Neutrophil (primary cell): ENCODE measurements around the gene KNCN.

ENCODE experiments used
- H3K27ac ChIP-seq: fragments of 200-600 bp; sonication (generic); 2 replicates; pipeline ENCODE4 v1.5.1; 2016; ENCODE audit warnings: mild to moderate bottlenecking, moderate library complexity
- H3K27me3 ChIP-seq: fragments of 200-600 bp; sonication (generic); 2 replicates; pipeline ENCODE4 v1.6.0; 2016; ENCODE audit warnings: mild to moderate bottlenecking
- H3K36me3 ChIP-seq: fragments of 200-600 bp; sonication (generic); 2 replicates; pipeline ENCODE4 v1.5.1; 2017
- H3K4me1 ChIP-seq, 2 experiments: fragments of 200-600 bp in 1 of 2; sonication (generic) in 1 of 2; 1 replicate in 1 of 2; 2 replicates in 1 of 2; pipeline versions ENCODE4 v1.5.1 to v1.6.1; 2013 to 2016; ENCODE audit warnings: low read depth in 1 of 2, low read length in 1 of 2, mild to moderate bottlenecking in 1 of 2, moderate library complexity in 1 of 2; ENCODE audit not compliant: control insufficient read depth in 1 of 2, insufficient read depth in 1 of 2
- H3K4me3 ChIP-seq, 2 experiments: fragments of 200-600 bp in 1 of 2; sonication (generic) in 1 of 2; 1 replicate in 1 of 2; 2 replicates in 1 of 2; pipeline ENCODE4 v1.5.1; 2013 to 2016; ENCODE audit warnings: low read depth in 1 of 2, low read length in 1 of 2, mild to moderate bottlenecking in 1 of 2, moderate library complexity in 1 of 2
- H3K9me3 ChIP-seq: fragments of 200-600 bp; sonication (generic); 2 replicates; pipeline ENCODE4 v1.5.1; 2016
- CTCF ChIP-seq: fragments of 200-600 bp; sonication (generic); IDR thresholded peaks from 2 replicates; pipeline ENCODE4 v1.5.1; 2016; ENCODE audit warnings: antibody characterized with exemption

KNCN gene

GRCh38 chr1:46521414-46521813 lies 30.0 kb downstream of the KNCN start:
- Histone ChIP-seq H3K4me1 (no peaks in the 10 kb centered on the region), H3K27ac (no peak overlapping the region), H3K4me3 (no peak overlapping the region), H3K36me3 (no peaks in the 10 kb centered on the region), H3K9me3 (no peaks in the 10 kb centered on the region), H3K27me3 (peaks cover 90% of the 10 kb centered on the region)
- no peak for TF ChIP-seq CTCF

- TF ChIP-seq CTCF, result no peak
- Histone ChIP-seq H3K27me3 (peaks cover 90% of the 10 kb centered on the region), H3K36me3 (no peaks in the 10 kb centered on the region), H3K4me1 (no peaks in the 10 kb centered on the region), H3K9me3 (no peaks in the 10 kb centered on the region), H3K4me3 (no peak overlapping the region), H3K27ac (no peak overlapping the region)
Measured at GRCh38 chr1:46520063-46520911, 31.2 kb downstream of the KNCN start.

GRCh38 chr1:46519209-46519608 lies 32.2 kb downstream of the KNCN start:
- no peak for TF ChIP-seq CTCF
- Histone ChIP-seq H3K27me3 (peaks cover 90% of the 10 kb centered on the region), H3K27ac (no peak overlapping the region), H3K9me3 (no peaks in the 10 kb centered on the region), H3K4me3 (no peak overlapping the region), H3K4me1 (no peaks in the 10 kb centered on the region), H3K36me3 (no peaks in the 10 kb centered on the region)

GRCh38 chr1:46517932-46518498 lies 33.4 kb downstream of the KNCN start:
- Histone ChIP-seq H3K4me1 (no peaks in the 10 kb centered on the region), H3K36me3 (no peaks in the 10 kb centered on the region), H3K4me3 (no peak overlapping the region), H3K27me3 (peaks cover 89% of the 10 kb centered on the region), H3K27ac (no peak overlapping the region), H3K9me3 (no peaks in the 10 kb centered on the region)
- TF ChIP-seq CTCF, result no peak

GRCh38 chr1:46517010-46517600 lies 34.3 kb downstream of the KNCN start:
- Histone ChIP-seq H3K4me3 (no peak overlapping the region), H3K27ac (no peak overlapping the region), H3K4me1 (no peaks in the 10 kb centered on the region), H3K27me3 (peaks cover 89% of the 10 kb centered on the region), H3K9me3 (no peaks in the 10 kb centered on the region), H3K36me3 (no peaks in the 10 kb centered on the region)
- TF ChIP-seq CTCF, result no peak
